Loucy (cell line): Measurements from ENCODE around the gene LBH.

Experiments
- H2AFZ ChIP-seq: fragments of 200-600 bp; sonication (generic); 2 replicates; pipeline ENCODE4 v1.6.0; 2016; ENCODE audit warnings: antibody characterized with exemption, mild to moderate bottlenecking, low read length, moderate library complexity
- H3F3A ChIP-seq: fragments of 200-600 bp; 2 replicates; pipeline ENCODE4 v1.6.0; 2016; ENCODE audit warnings: antibody characterized with exemption, low read depth, mild to moderate bottlenecking
- H3K27me3 ChIP-seq: fragments of 200-600 bp; sonication (generic); 2 replicates; pipeline ENCODE4 v1.6.1; 2014; ENCODE audit warnings: low read length, mild to moderate bottlenecking; ENCODE audit not compliant: insufficient read depth, poor library complexity, severe bottlenecking
- H3K36me3 ChIP-seq: fragments of 200-600 bp; sonication (generic); 2 replicates; pipeline ENCODE4 v1.6.1; 2016; ENCODE audit warnings: low read length; ENCODE audit not compliant: insufficient read depth
- H3K4me1 ChIP-seq: fragments of 200-600 bp; sonication (generic); 2 replicates; pipeline ENCODE4 v1.5.1; 2014; ENCODE audit warnings: low read length, mild to moderate bottlenecking; ENCODE audit not compliant: insufficient read depth, poor library complexity, severe bottlenecking
- H3K4me2 ChIP-seq: fragments of 200-600 bp; sonication (generic); 2 replicates; pipeline ENCODE4 v1.6.0; 2014; ENCODE audit warnings: antibody characterized with exemption, low read length, low read depth, mild to moderate bottlenecking; ENCODE audit not compliant: poor library complexity, severe bottlenecking
- H3K4me3 ChIP-seq: fragments of 200-600 bp; sonication (generic); 2 replicates; pipeline ENCODE4 v1.5.1; 2014; ENCODE audit warnings: low read length, mild to moderate bottlenecking, mixed read lengths; ENCODE audit not compliant: poor library complexity, severe bottlenecking
- H3K79me2 ChIP-seq: fragments of 200-600 bp; sonication (generic); 2 replicates; pipeline ENCODE4 v1.6.1; 2014; ENCODE audit warnings: low read length; ENCODE audit not compliant: insufficient read depth
- H3K9ac ChIP-seq: fragments of 200-600 bp; sonication (generic); 2 replicates; pipeline ENCODE4 v1.6.0; 2014; ENCODE audit warnings: mild to moderate bottlenecking, low read depth, low read length, moderate library complexity; ENCODE audit not compliant: poor library complexity, severe bottlenecking
- H3K9me2 ChIP-seq: fragments of 200-600 bp; sonication (generic); replicated peaks from 2 replicates; pipeline ENCODE4 v1.6.1; 2016; ENCODE audit warnings: low read depth, low read length, mixed read lengths
- H3K9me3 ChIP-seq: fragments of 200-600 bp; sonication (generic); 2 replicates; pipeline ENCODE4 v1.6.1; 2014; ENCODE audit warnings: mild to moderate bottlenecking, antibody characterized with exemption, low read length, low read depth; ENCODE audit not compliant: insufficient read depth
- H4K20me1 ChIP-seq: fragments of 200-600 bp; sonication (generic); 2 replicates; pipeline ENCODE4 v1.6.0; 2014; ENCODE audit warnings: antibody characterized with exemption, low read length, mild to moderate bottlenecking; ENCODE audit not compliant: insufficient read depth, poor library complexity, severe bottlenecking
- EZH2phosphoT487 ChIP-seq: fragments of 200-600 bp; IDR thresholded peaks from 2 replicates; pipeline ENCODE4 v1.6.1; 2018; ENCODE audit warnings: antibody characterized with exemption, mild to moderate bottlenecking, moderate library complexity, borderline replicate concordance
- TF ChIP-seq, protein P1 (sequence below): fragments of 200-600 bp; sonication (generic); conservative IDR thresholded peaks from 2 replicates; pipeline ENCODE4 v1.5.1; 2014; ENCODE audit warnings: mild to moderate bottlenecking, antibody characterized with exemption, low read length

Gene LBH

DNA sequence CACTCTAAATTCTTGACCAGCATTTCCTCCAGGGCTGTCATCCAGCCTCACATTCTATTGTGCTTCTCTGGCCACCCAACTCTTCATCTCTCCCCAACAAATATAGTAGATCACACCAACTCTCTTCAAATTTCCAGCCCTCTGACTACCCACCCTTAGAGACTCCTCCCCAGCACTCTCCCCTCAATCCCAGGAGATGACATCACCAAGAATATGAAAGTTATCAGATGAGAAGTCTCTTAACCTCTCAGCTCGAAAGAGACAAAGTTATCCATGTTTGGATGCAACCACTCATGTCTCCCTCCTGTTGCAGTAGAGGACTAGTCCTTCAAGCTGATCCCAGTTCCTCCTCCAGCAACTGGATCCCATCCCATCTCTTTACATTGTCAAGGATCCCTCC, 47.1 kb downstream of the LBH start:
- no peaks in the 10 kb centered on the region for H3F3A ChIP-seq
- no peaks in the 10 kb centered on the region for H3K27me3 ChIP-seq
- H3K4me2 ChIP-seq = no peak overlapping the region
- H3K4me3 ChIP-seq = no peak overlapping the region
- no peaks in the 10 kb centered on the region for H3K79me2 ChIP-seq
- peak overlapping the region; percentile 2 for H3K9ac ChIP-seq
- no peaks in the 10 kb centered on the region for H4K20me1 ChIP-seq
- peak overlapping the region; percentile 80 for H2AFZ ChIP-seq
- no peak for TF ChIP-seq EZH2phosphoT487
- H3K4me1 ChIP-seq = peaks cover 16% of the 10 kb centered on the region
- H3K36me3 ChIP-seq = no peaks in the 10 kb centered on the region
- no peaks in the 10 kb centered on the region for H3K9me3 ChIP-seq
- no peaks in the 10 kb centered on the region for H3K9me2 ChIP-seq

DNA sequence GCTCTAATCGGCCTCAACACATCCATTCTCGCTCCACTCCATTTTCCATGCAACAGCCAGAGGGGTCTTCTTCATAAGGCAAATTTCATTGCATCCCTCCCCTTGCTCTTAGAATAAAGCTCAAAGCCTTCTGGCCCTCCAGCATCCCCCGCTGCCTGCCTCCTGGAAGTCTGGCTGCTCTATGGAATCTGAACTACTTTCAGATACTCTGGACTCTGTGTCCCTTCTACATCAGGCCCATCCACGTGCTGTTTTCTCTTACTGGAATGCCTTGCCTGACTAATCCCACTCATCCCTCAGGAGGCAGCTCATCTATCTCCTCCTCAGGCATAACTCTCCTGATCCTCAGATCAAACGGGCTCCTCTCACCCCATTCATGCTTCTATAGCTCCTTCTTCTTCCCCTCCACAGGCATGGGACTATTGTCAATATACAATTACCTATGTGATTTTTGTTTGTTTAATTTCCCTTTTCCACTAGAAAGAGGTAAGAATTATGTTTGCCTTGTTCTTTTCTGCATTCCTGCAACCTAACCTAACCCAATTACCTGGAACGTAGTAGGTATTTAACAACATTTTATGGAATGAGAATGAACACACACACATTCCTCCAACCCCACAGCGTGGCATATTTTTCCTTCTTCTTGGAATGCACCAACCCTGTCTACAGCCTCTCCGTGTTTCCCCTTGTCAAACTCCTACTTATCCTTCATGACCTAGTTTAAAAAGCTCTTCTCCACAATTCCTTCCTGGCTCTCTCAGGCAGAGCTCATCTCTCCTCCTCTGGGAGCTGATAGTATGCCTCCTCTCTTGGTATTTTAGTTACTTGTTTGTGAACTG, 49.5 kb downstream of the LBH start:
- no peaks in the 10 kb centered on the region for H3F3A ChIP-seq
- H3K9me2 ChIP-seq = no peaks in the 10 kb centered on the region
- H3K4me3 ChIP-seq = no peak overlapping the region
- H3K4me1 ChIP-seq = peaks cover 16% of the 10 kb centered on the region
- no peaks in the 10 kb centered on the region for H3K27me3 ChIP-seq
- no peaks in the 10 kb centered on the region for H3K36me3 ChIP-seq
- no peak overlapping the region for H2AFZ ChIP-seq
- TF ChIP-seq, protein P1, sequence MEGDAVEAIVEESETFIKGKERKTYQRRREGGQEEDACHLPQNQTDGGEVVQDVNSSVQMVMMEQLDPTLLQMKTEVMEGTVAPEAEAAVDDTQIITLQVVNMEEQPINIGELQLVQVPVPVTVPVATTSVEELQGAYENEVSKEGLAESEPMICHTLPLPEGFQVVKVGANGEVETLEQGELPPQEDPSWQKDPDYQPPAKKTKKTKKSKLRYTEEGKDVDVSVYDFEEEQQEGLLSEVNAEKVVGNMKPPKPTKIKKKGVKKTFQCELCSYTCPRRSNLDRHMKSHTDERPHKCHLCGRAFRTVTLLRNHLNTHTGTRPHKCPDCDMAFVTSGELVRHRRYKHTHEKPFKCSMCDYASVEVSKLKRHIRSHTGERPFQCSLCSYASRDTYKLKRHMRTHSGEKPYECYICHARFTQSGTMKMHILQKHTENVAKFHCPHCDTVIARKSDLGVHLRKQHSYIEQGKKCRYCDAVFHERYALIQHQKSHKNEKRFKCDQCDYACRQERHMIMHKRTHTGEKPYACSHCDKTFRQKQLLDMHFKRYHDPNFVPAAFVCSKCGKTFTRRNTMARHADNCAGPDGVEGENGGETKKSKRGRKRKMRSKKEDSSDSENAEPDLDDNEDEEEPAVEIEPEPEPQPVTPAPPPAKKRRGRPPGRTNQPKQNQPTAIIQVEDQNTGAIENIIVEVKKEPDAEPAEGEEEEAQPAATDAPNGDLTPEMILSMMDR = no peak
- TF ChIP-seq EZH2phosphoT487 = no peak
- no peaks in the 10 kb centered on the region for H4K20me1 ChIP-seq
- no peak overlapping the region for H3K4me2 ChIP-seq
- H3K9ac ChIP-seq = no peak overlapping the region
- H3K9me3 ChIP-seq = no peaks in the 10 kb centered on the region
- H3K79me2 ChIP-seq = no peaks in the 10 kb centered on the region

DNA sequence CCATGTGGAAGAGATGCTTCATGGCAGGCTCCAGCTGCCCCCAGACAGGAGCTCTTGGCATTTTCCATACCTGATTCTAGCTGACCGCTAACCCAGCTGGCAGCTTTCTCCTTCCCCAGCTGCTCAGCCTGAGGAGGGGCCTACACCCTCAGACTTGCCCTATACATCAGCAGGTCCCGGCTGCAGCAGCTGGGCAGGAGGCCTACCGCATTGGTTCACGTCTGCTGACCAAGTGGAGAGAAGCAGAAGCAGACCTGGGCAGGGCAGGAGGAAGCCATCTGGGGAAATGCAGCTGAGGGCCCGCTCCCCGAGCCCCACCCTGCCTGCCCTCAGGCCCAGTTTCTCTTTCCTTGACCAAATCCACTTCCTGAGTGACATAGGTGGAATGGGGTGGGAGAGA, 50.7 kb downstream of the LBH start:
- no peaks in the 10 kb centered on the region for H3K36me3 ChIP-seq
- H3F3A ChIP-seq = no peaks in the 10 kb centered on the region
- no peaks in the 10 kb centered on the region for H3K27me3 ChIP-seq
- no peak overlapping the region for H2AFZ ChIP-seq
- H3K9ac ChIP-seq = no peak overlapping the region
- H3K4me3 ChIP-seq = no peak overlapping the region
- H3K9me3 ChIP-seq = no peaks in the 10 kb centered on the region
- peaks cover 18% of the 10 kb centered on the region for H3K4me1 ChIP-seq
- no peaks in the 10 kb centered on the region for H3K9me2 ChIP-seq
- no peaks in the 10 kb centered on the region for H4K20me1 ChIP-seq
- TF ChIP-seq, protein P1 = no peak
- TF ChIP-seq EZH2phosphoT487 = no peak
- H3K79me2 ChIP-seq = no peaks in the 10 kb centered on the region
- no peak overlapping the region for H3K4me2 ChIP-seq

DNA sequence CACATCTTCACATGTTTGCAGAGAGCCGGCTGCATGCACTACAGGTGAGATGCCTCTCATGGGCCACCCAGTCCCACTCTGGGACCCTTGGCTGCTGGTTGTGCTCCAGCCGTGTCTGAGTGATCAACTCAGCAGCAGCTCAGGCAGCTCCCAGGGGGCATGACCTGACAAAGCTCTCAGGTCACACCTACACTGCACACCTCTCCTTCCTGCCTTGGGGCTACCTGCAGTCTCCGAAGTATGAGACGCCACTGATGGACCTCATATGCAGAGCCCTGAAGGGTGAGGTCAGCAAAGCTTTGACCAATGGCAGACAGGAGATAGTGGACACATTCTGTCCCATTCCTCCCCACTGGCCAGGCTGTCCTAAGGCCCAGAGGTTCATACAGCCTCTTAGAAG, 51.4 kb downstream of the LBH start:
- Histone ChIP-seq H3K4me2 (no peak overlapping the region), H4K20me1 (no peaks in the 10 kb centered on the region), H3F3A (no peaks in the 10 kb centered on the region), H3K36me3 (no peaks in the 10 kb centered on the region), H3K9me2 (no peaks in the 10 kb centered on the region), H3K9me3 (no peaks in the 10 kb centered on the region), H3K79me2 (no peaks in the 10 kb centered on the region), H3K27me3 (no peaks in the 10 kb centered on the region), H3K9ac (no peak overlapping the region), H3K4me1 (peaks cover 25% of the 10 kb centered on the region), H3K4me3 (no peak overlapping the region), H2AFZ (no peak overlapping the region)
- TF ChIP-seq, protein P1 = no peak
- TF ChIP-seq EZH2phosphoT487 = no peak
